Smooth muscle cell (in vitro differentiated cells): Measurements from ENCODE around the gene FEM1B. TPM values are rescaled to one million over a fixed set of nuclear protein-coding genes. Genes with fewer than 3 reads are reported as not detected.

ENCODE experiments used
- DNase-seq: peaks from one replicate; lab custom pipeline; 2025; ENCODE audit not compliant: unreplicated experiment; lab: John Stamatoyannopoulos, UW
- H2AFZ ChIP-seq: fragments of 200-600 bp; sonication (generic); 2 replicates; pipeline ENCODE4 v1.6.0; 2016; ENCODE audit warnings: antibody characterized with exemption, low read depth, mild to moderate bottlenecking
- H3F3A ChIP-seq: fragments of 200-600 bp; sonication (generic); 2 replicates; pipeline ENCODE4 v1.6.0; 2017; ENCODE audit warnings: antibody characterized with exemption, low read depth
- H3K27ac ChIP-seq: fragments of 200-600 bp; sonication (generic); 2 replicates; pipeline ENCODE4 v1.5.1; 2016; ENCODE audit warnings: low read depth, mild to moderate bottlenecking
- H3K27me3 ChIP-seq: fragments of 200-600 bp; sonication (generic); 2 replicates; pipeline ENCODE4 v1.6.1; 2016; ENCODE audit warnings: low read depth, mild to moderate bottlenecking
- H3K36me3 ChIP-seq: fragments of 200-600 bp; sonication (generic); 2 replicates; pipeline ENCODE4 v1.5.1; 2016; ENCODE audit warnings: low read depth
- H3K4me1 ChIP-seq: fragments of 200-600 bp; sonication (generic); 2 replicates; pipeline ENCODE4 v1.5.1; 2016; ENCODE audit warnings: low read depth
- H3K4me2 ChIP-seq: fragments of 200-600 bp; sonication (generic); 2 replicates; pipeline ENCODE4 v1.6.0; 2016; ENCODE audit warnings: mild to moderate bottlenecking
- H3K4me3 ChIP-seq: fragments of 200-600 bp; sonication (generic); 2 replicates; pipeline ENCODE4 v1.5.1; 2016; ENCODE audit warnings: mild to moderate bottlenecking
- H3K79me2 ChIP-seq: fragments of 200-600 bp; sonication (generic); 2 replicates; pipeline ENCODE4 v1.6.0; 2016; ENCODE audit warnings: low read depth, mild to moderate bottlenecking
- H3K9ac ChIP-seq: fragments of 200-600 bp; sonication (generic); 2 replicates; pipeline ENCODE4 v1.6.0; 2016; ENCODE audit warnings: low read depth
- H3K9me3 ChIP-seq: fragments of 200-600 bp; sonication (generic); replicated peaks from 2 replicates; pipeline ENCODE4 v1.5.1; 2016; ENCODE audit warnings: low read depth
- H4K20me1 ChIP-seq: fragments of 200-600 bp; sonication (generic); 2 replicates; pipeline ENCODE4 v1.6.0; 2016; ENCODE audit warnings: low read depth
- WGBS: methylation state at CpG from one replicate; pipeline ENCODE4 v1.1.7; 2016; ENCODE audit warnings: low lambda C conversion rate; 5-methylcytosine and 5-hydroxymethylcytosine counted together
- polyA plus RNA-seq: library from polyadenylated mRNA; unstranded; fragments of >200 nt; fragmentation: Nextera tagmentation; extraction: Ambion mirVana; gene quantifications from 2 replicates; pipeline ENCODE4 v1.2.1, GENCODE V29; 2016
- total RNA-seq: library from RNA; depleted of rRNA; stranded (reverse); fragments of >200 nt; gene quantifications from 2 replicates; pipeline ENCODE4 v1.2.3, GENCODE V29; 2014
- TF ChIP-seq, protein P1 (sequence below): fragments of 200-600 bp; sonication (generic); IDR thresholded peaks from 2 replicates; pipeline ENCODE4 v1.5.1; 2017; ENCODE audit warnings: borderline replicate concordance, mild to moderate bottlenecking, antibody characterized with exemption; ENCODE audit not compliant: insufficient read depth, poor library complexity, severe bottlenecking

Gene FEM1B
- total and polyA plus RNA-seq, 2 experiments from 2014 or later, result 13.0 to 41.4 TPM

- Histone ChIP-seq H3K9ac (no peak overlapping the region), H4K20me1 (no peaks in the 10 kb centered on the region), H3K4me1 (peaks cover 14% of the 10 kb centered on the region), H3K27me3 (no peaks in the 10 kb centered on the region), H3K27ac (no peak overlapping the region), H3F3A (no peaks in the 10 kb centered on the region), H2AFZ (no peak overlapping the region), H3K4me2 (no peak overlapping the region), H3K79me2 (no peaks in the 10 kb centered on the region), H3K9me3 (no peaks in the 10 kb centered on the region), H3K4me3 (no peak overlapping the region), H3K36me3 (no peaks in the 10 kb centered on the region)
- TF ChIP-seq, protein P1, sequence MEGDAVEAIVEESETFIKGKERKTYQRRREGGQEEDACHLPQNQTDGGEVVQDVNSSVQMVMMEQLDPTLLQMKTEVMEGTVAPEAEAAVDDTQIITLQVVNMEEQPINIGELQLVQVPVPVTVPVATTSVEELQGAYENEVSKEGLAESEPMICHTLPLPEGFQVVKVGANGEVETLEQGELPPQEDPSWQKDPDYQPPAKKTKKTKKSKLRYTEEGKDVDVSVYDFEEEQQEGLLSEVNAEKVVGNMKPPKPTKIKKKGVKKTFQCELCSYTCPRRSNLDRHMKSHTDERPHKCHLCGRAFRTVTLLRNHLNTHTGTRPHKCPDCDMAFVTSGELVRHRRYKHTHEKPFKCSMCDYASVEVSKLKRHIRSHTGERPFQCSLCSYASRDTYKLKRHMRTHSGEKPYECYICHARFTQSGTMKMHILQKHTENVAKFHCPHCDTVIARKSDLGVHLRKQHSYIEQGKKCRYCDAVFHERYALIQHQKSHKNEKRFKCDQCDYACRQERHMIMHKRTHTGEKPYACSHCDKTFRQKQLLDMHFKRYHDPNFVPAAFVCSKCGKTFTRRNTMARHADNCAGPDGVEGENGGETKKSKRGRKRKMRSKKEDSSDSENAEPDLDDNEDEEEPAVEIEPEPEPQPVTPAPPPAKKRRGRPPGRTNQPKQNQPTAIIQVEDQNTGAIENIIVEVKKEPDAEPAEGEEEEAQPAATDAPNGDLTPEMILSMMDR, result no peak
- DNase-seq, result no peak
- 71% methylated on average over 3 of the region's 10 CpGs for WGBS
Observed at GRCh38 chr15:68330901-68331300, 53.4 kb downstream of the FEM1B start.

DNA sequence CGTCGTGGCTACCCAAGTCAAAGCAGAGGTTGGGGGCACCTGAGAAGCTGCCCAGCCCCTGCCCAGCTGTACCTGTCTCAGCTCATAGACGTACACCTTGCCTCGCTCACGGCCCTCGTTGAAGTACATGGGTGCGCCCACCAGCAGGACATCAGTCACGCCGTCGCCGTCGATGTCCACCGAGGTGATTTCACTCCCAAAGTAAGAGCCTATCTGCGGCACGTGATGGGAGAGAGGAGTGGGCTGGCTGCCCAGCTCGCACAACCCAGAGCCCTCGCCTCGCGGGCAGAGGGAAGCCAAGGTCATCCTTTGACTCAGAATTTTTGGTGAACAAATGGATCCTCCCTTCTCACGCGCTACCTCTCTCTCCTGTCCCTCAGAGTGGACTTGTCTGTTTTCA is 54.7 kb downstream of the FEM1B start:
- Histone ChIP-seq H3K4me2 (no peak overlapping the region), H3F3A (no peaks in the 10 kb centered on the region), H3K27me3 (no peaks in the 10 kb centered on the region), H3K9ac (no peak overlapping the region), H3K36me3 (no peaks in the 10 kb centered on the region), H3K4me1 (peaks cover 14% of the 10 kb centered on the region), H3K79me2 (no peaks in the 10 kb centered on the region), H3K9me3 (no peaks in the 10 kb centered on the region), H3K4me3 (no peak overlapping the region), H2AFZ (no peak overlapping the region), H3K27ac (no peak overlapping the region), H4K20me1 (no peaks in the 10 kb centered on the region)
- TF ChIP-seq, protein P1, result no peak
- no peak for DNase-seq
- WGBS, result 96% methylated on average over 21 of the region's 21 CpGs

DNA sequence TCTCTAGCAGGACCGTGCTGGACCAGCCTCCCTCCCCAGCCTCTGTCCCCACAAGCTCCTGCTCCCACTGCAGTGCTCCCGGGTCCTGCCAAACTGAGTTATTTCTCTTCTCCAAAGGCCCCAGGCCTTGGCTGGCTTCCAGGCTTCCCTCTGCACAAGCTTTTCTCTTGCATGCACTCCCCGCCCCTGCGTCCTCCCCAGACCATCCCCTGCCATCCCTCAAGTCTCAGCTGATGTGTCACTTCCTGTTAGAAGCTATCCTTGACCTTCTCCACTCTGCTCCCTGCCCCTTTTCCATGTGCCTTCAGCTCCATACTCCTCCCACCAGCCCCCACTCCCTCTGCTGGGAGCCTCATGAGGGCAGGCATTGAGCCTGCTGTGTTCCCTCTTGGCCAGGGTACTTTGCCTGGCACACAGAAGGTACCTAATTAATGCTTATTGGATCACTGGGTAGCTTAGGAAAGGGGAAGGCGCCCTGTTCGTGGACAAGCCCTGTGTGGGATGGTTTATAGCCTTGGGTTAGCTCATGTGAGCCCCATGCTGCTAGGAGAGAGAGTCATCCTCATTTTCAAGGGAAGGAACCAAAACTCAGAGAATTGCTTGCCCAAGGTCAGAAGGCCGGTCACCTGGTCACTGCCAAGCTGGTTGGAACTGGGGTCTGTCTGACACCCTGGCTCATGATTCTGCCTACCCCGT is 56.4 kb downstream of the FEM1B start:
- Histone ChIP-seq H3K4me3 (no peak overlapping the region), H3K9ac (peak overlapping the region; percentile 44), H3K79me2 (no peaks in the 10 kb centered on the region), H3K27ac (peak overlapping the region; percentile 86), H4K20me1 (no peaks in the 10 kb centered on the region), H3K4me1 (peaks cover 14% of the 10 kb centered on the region), H2AFZ (no peak overlapping the region), H3K4me2 (peak overlapping the region; percentile 42), H3K27me3 (no peaks in the 10 kb centered on the region), H3K36me3 (no peaks in the 10 kb centered on the region), H3F3A (no peaks in the 10 kb centered on the region), H3K9me3 (no peaks in the 10 kb centered on the region)
- DNase-seq, result no peak
- TF ChIP-seq, protein P1, result no peak
- WGBS, result 60% methylated on average over 7 of the region's 8 CpGs

- H3K79me2 ChIP-seq, result no peaks in the 10 kb centered on the region
- 43% methylated on average over 9 of the region's 9 CpGs for whole genome bisulfite sequencing
- H3K27ac ChIP-seq, result peak overlapping the region; percentile 86
- no peak overlapping the region for H3K4me3 ChIP-seq
- no peaks in the 10 kb centered on the region for H3K36me3 ChIP-seq
- H3K9me3 ChIP-seq, result no peaks in the 10 kb centered on the region
- peak overlapping the region; percentile 42 for H3K4me2 ChIP-seq
- TF ChIP-seq, protein P1, result no peak
- no peak overlapping the region for H2AFZ ChIP-seq
- no peaks in the 10 kb centered on the region for H3F3A ChIP-seq
- peaks cover 14% of the 10 kb centered on the region for H3K4me1 ChIP-seq
- no peak for DNase-seq
- no peak overlapping the region for H3K9ac ChIP-seq
- no peaks in the 10 kb centered on the region for H3K27me3 ChIP-seq
- H4K20me1 ChIP-seq, result no peaks in the 10 kb centered on the region
Observed at GRCh38 chr15:68334661-68335124, 57.1 kb downstream of the FEM1B start.
